H9 (cell line): ENCODE results near the gene TAGLN2. TPM values are rescaled to one million over a fixed set of nuclear protein-coding genes. Genes with fewer than 3 reads are reported as not detected.

ENCODE experiments used
- DNase-seq: peaks from one replicate; pipeline ENCODE4 v3.0.0-alpha.2; 2017
- H2AFZ ChIP-seq: one replicate; pipeline ENCODE4 v1.6.1; 2013; ENCODE audit warnings: mild to moderate bottlenecking, low read length, control low read depth, moderate library complexity
- H2AK5ac ChIP-seq: 2 replicates; pipeline ENCODE4 v1.6.1; 2013; ENCODE audit warnings: low read length, control low read depth, mixed read lengths; ENCODE audit not compliant: insufficient read length
- H2BK120ac ChIP-seq: one replicate; pipeline ENCODE4 v1.6.1; 2013; ENCODE audit warnings: low read depth, mild to moderate bottlenecking, low read length, control low read depth, inconsistent platforms; ENCODE audit not compliant: poor library complexity, severe bottlenecking
- H2BK12ac ChIP-seq: 2 replicates; pipeline ENCODE4 v1.6.1; 2013; ENCODE audit warnings: low read length, control low read depth, mixed read lengths, low read depth; ENCODE audit not compliant: insufficient read length
- H2BK15ac ChIP-seq: 2 replicates; pipeline ENCODE4 v1.6.1; 2013; ENCODE audit warnings: low read depth, low read length, control low read depth
- H2BK20ac ChIP-seq: one replicate; pipeline ENCODE4 v1.6.1; 2013; ENCODE audit warnings: low read depth, mild to moderate bottlenecking, low read length, control low read depth, inconsistent platforms; ENCODE audit not compliant: poor library complexity, severe bottlenecking
- H2BK5ac ChIP-seq: 2 replicates; pipeline ENCODE4 v1.6.1; 2013; ENCODE audit warnings: low read length, control low read depth, mixed read lengths; ENCODE audit not compliant: insufficient read length
- H3K14ac ChIP-seq: 2 replicates; pipeline ENCODE4 v1.6.1; 2013; ENCODE audit warnings: low read length, control low read depth; ENCODE audit not compliant: insufficient read depth
- H3K18ac ChIP-seq: 2 replicates; pipeline ENCODE4 v1.6.1; 2013; ENCODE audit warnings: low read depth, mild to moderate bottlenecking, mixed read lengths, low read length, control low read depth; ENCODE audit not compliant: insufficient read length
- H3K23ac ChIP-seq: 2 replicates; pipeline ENCODE4 v1.6.1; 2013; ENCODE audit warnings: low read length, control low read depth, mixed read lengths, low read depth; ENCODE audit not compliant: insufficient read length
- H3K23me2 ChIP-seq: 2 replicates; pipeline ENCODE4 v1.6.1; 2013; ENCODE audit warnings: low read depth, mild to moderate bottlenecking, mixed read lengths, low read length, control low read depth; ENCODE audit not compliant: insufficient read length, poor library complexity, severe bottlenecking
- H3K27ac ChIP-seq: 2 replicates; pipeline ENCODE4 v1.5.1; 2013; ENCODE audit warnings: low read length, control low read depth, mixed read lengths, low read depth; ENCODE audit not compliant: insufficient read length
- H3K27me3 ChIP-seq: 2 replicates; pipeline ENCODE4 v1.6.1; 2013; ENCODE audit warnings: low read length, control low read depth, inconsistent platforms; ENCODE audit not compliant: insufficient read depth
- H3K4ac ChIP-seq: 2 replicates; pipeline ENCODE4 v1.6.1; 2013; ENCODE audit warnings: low read depth, mild to moderate bottlenecking, control low read depth, inconsistent platforms, low read length, moderate library complexity
- H3K4me1 ChIP-seq: 2 replicates; pipeline ENCODE4 v1.6.1; 2013; ENCODE audit warnings: low read length, control low read depth, inconsistent platforms; ENCODE audit not compliant: insufficient read depth
- H3K4me2 ChIP-seq: 2 replicates; pipeline ENCODE4 v1.6.1; 2013; ENCODE audit warnings: low read length, control low read depth, mixed read lengths; ENCODE audit not compliant: insufficient read length, insufficient read depth
- H3K56ac ChIP-seq: 2 replicates; pipeline ENCODE4 v1.6.1; 2013; ENCODE audit warnings: low read depth, mild to moderate bottlenecking, mixed read lengths, low read length, control low read depth; ENCODE audit not compliant: insufficient read length
- H3K79me1 ChIP-seq: 2 replicates; pipeline ENCODE4 v1.6.1; 2013; ENCODE audit warnings: low read depth, mild to moderate bottlenecking, moderate library complexity, low read length, control low read depth, inconsistent platforms; ENCODE audit not compliant: insufficient read depth, poor library complexity, severe bottlenecking
- H3K79me2 ChIP-seq: 2 replicates; pipeline ENCODE4 v1.6.1; 2013; ENCODE audit warnings: low read length, control low read depth, inconsistent platforms; ENCODE audit not compliant: insufficient read depth
- H3K9ac ChIP-seq: 2 replicates; pipeline ENCODE4 v1.6.1; 2013; ENCODE audit warnings: low read length, control low read depth, mixed read lengths; ENCODE audit not compliant: insufficient read length; ENCODE audit errors: extremely low read depth
- H3K9me3 ChIP-seq: one replicate; pipeline ENCODE4 v1.6.1; 2013; ENCODE audit warnings: low read depth, low read length, inconsistent platforms; ENCODE audit not compliant: control insufficient read depth
- H3T11ph ChIP-seq: one replicate; pipeline ENCODE4 v1.6.1; 2013; ENCODE audit warnings: mild to moderate bottlenecking, low read length, control low read depth, inconsistent platforms
- H4K20me1 ChIP-seq: one replicate; pipeline ENCODE4 v1.6.1; 2013; ENCODE audit not compliant: control insufficient read depth, insufficient read length, insufficient read depth
- H4K5ac ChIP-seq: 2 replicates; pipeline ENCODE4 v1.6.1; 2013; ENCODE audit warnings: low read depth, mild to moderate bottlenecking, mixed read lengths, low read length, control low read depth; ENCODE audit not compliant: insufficient read length
- H4K8ac ChIP-seq: replicated peaks from 2 replicates; pipeline ENCODE4 v1.6.1; 2013; ENCODE audit warnings: low read length, control low read depth, mixed read lengths, low read depth; ENCODE audit not compliant: insufficient read length
- H4K91ac ChIP-seq: 2 replicates; pipeline ENCODE4 v1.6.1; 2013; ENCODE audit warnings: low read depth, mild to moderate bottlenecking, moderate library complexity, mixed read lengths, low read length, control low read depth; ENCODE audit not compliant: insufficient read length
- H3K27ac Mint-ChIP-seq, 3 experiments: 2 replicates in 2 of 3; 3 replicates in 1 of 3; pipeline ENCODE4 v1.8.0; 2020 to 2021; ENCODE audit warnings: mixed read lengths in 3 of 3, mild to moderate bottlenecking in 1 of 3, moderate library complexity in 1 of 3
- H3K27me3 Mint-ChIP-seq: 2 replicates; pipeline ENCODE4 v1.8.0; 2021; ENCODE audit warnings: low read depth, mild to moderate bottlenecking, moderate library complexity, mixed read lengths
- H3K36me3 Mint-ChIP-seq, 3 experiments: 2 replicates in 2 of 3; 3 replicates in 1 of 3; pipeline ENCODE4 v1.8.0; 2020 to 2021; ENCODE audit warnings: low read depth in 3 of 3, mixed read lengths in 3 of 3; ENCODE audit not compliant: insufficient read depth in 1 of 3
- H3K4me1 Mint-ChIP-seq, 2 experiments: 2 replicates each; pipeline ENCODE4 v1.8.0; 2020; ENCODE audit warnings: mixed read lengths in 2 of 2
- H3K4me3 Mint-ChIP-seq, 2 experiments: 2 replicates in 1 of 2; 3 replicates in 1 of 2; pipeline ENCODE4 v1.8.0; 2020 to 2021; ENCODE audit warnings: mild to moderate bottlenecking in 2 of 2, mixed read lengths in 2 of 2, moderate library complexity in 1 of 2
- H3K9me3 Mint-ChIP-seq, 2 experiments: 2 replicates in 1 of 2; 3 replicates in 1 of 2; pipeline ENCODE4 v1.8.0; 2020; ENCODE audit warnings: mild to moderate bottlenecking in 2 of 2, mixed read lengths in 2 of 2, moderate library complexity in 1 of 2
- CTCF ChIP-seq: fragments of 200-600 bp; sonication (generic); conservative IDR thresholded peaks from 3 replicates; pipeline ENCODE4 v1.8.0; 2021; ENCODE audit warnings: antibody characterized with exemption, mild to moderate bottlenecking
- WGBS: extraction: QIAGEN DNeasy Blood & Tissue Kit; methylation state at CpG from one replicate; pipeline ENCODE4 v1.1.7; 2013; ENCODE audit warnings: missing lambda C conversion rate, low lambda C conversion rate, mixed read lengths; ENCODE audit not compliant: insufficient read length; ENCODE audit errors: extremely low coverage; 5-methylcytosine and 5-hydroxymethylcytosine counted together
- total RNA-seq: library from RNA; stranded (reverse); gene quantifications from 2 replicates; pipeline ENCODE4 v1.2.1, GENCODE V29; 2021

Gene TAGLN2
- total RNA-seq, 1 experiment from 2014 or later, result 76.7 TPM

- H3K4me2 ChIP-seq, result no peak overlapping the region
- no peak overlapping the region for H3K14ac ChIP-seq
- H3K27me3 Mint-ChIP-seq, result peaks cover 21% of the 10 kb centered on the region
- H2BK15ac ChIP-seq, result no peak overlapping the region
- no peak overlapping the region for H3K9ac ChIP-seq
- H3K4me3 Mint-ChIP-seq, result no peak overlapping the region
- no peaks in the 10 kb centered on the region for H3K9me3 Mint-ChIP-seq
- H3T11ph ChIP-seq, result no peak overlapping the region
- no CpG with 5 or more reads among the region's 3 CpGs for WGBS
- no peaks in the 10 kb centered on the region for H3K23me2 ChIP-seq
- H2AFZ ChIP-seq, result no peak overlapping the region
- no peak overlapping the region for H2BK5ac ChIP-seq
- H3K4me1 ChIP-seq, result no peaks in the 10 kb centered on the region
- DNase-seq, result no peak
- no peak overlapping the region for H2BK12ac ChIP-seq
- H4K5ac ChIP-seq, result no peak overlapping the region
- no peak overlapping the region for H3K27ac ChIP-seq
- no peaks in the 10 kb centered on the region for H3K9me3 ChIP-seq
- H3K79me1 ChIP-seq, result no peaks in the 10 kb centered on the region
- H2BK20ac ChIP-seq, result no peak overlapping the region
- no peak overlapping the region for H2BK120ac ChIP-seq
- H3K4me1 Mint-ChIP-seq, result peaks cover 6 to 11% of the 10 kb centered on the region in 2 experiments
- no peak overlapping the region for H4K91ac ChIP-seq
- H3K79me2 ChIP-seq, result no peaks in the 10 kb centered on the region
- H4K8ac ChIP-seq, result no peak overlapping the region
- no peak overlapping the region for H3K23ac ChIP-seq
- H3K27me3 ChIP-seq, result no peaks in the 10 kb centered on the region; the same call in 1 of the 2 replicates
- no peaks in the 10 kb centered on the region for H3K36me3 Mint-ChIP-seq
- H3K18ac ChIP-seq, result no peak overlapping the region
- no peak overlapping the region for H2AK5ac ChIP-seq
- TF ChIP-seq CTCF, result no peak
- H3K4ac ChIP-seq, result no peak overlapping the region
- no peak overlapping the region for H3K27ac Mint-ChIP-seq
- H4K20me1 ChIP-seq, result no peaks in the 10 kb centered on the region
- H3K56ac ChIP-seq, result no peak overlapping the region
Observed at GRCh38 chr1:159955456-159955855, 30.1 kb upstream of the TAGLN2 start.
